ENCODE measurements around the gene NBAS.

NBAS gene

GRCh38 chr2:15579641-15580040, 18.5 kb upstream of the NBAS start:
- no peak for TF ChIP-seq CTCF (IDR thresholded peaks at IDR 0.05; ENCODE audit: insufficient read depth, low read length, poor library complexity, severe bottlenecking)
- Histone ChIP-seq H3K4me3 (replicated peaks; ENCODE audit: low read depth, low read length) (no peak overlapping the region), H3K27me3 (replicated peaks; ENCODE audit: control insufficient read depth, insufficient read depth, low read length) (no peaks in the 10 kb centered on the region), H3K36me3 (ENCODE audit: control insufficient read depth, insufficient read depth, low read length) (no peaks in the 10 kb centered on the region)
- DNase-seq (ENCODE audit: extremely low read depth, insufficient read length) = no peak

GRCh38 chr2:15577071-15577735, 16.1 kb upstream of the NBAS start:
- peak; percentile 89 for TF ChIP-seq CTCF (IDR thresholded peaks at IDR 0.05; ENCODE audit: insufficient read depth, low read length, poor library complexity, severe bottlenecking)
- peak; percentile 19 for DNase-seq (ENCODE audit: extremely low read depth, insufficient read length)
- Histone ChIP-seq H3K36me3 (ENCODE audit: control insufficient read depth, insufficient read depth, low read length) (no peaks in the 10 kb centered on the region), H3K27me3 (replicated peaks; ENCODE audit: control insufficient read depth, insufficient read depth, low read length) (no peaks in the 10 kb centered on the region), H3K4me3 (replicated peaks; ENCODE audit: low read depth, low read length) (no peak overlapping the region)

- H3K36me3 ChIP-seq (ENCODE audit: control insufficient read depth, insufficient read depth, low read length) = no peaks in the 10 kb centered on the region
- H3K4me3 ChIP-seq (replicated peaks; ENCODE audit: low read depth, low read length) = no peak overlapping the region
- DNase-seq (ENCODE audit: extremely low read depth, insufficient read length) = no peak
- TF ChIP-seq CTCF (IDR thresholded peaks at IDR 0.05; ENCODE audit: insufficient read depth, low read length, poor library complexity, severe bottlenecking) = no peak
- H3K27me3 ChIP-seq (replicated peaks; ENCODE audit: control insufficient read depth, insufficient read depth, low read length) = no peaks in the 10 kb centered on the region
These were observed 10.6 kb upstream of the NBAS start for GRCh38 chr2:15571729-15572128.

- H3K36me3 ChIP-seq (ENCODE audit: control insufficient read depth, insufficient read depth, low read length) = no peaks in the 10 kb centered on the region
- DNase-seq (ENCODE audit: extremely low read depth, insufficient read length) = no peak
- H3K4me3 ChIP-seq (replicated peaks; ENCODE audit: low read depth, low read length) = no peak overlapping the region
- H3K27me3 ChIP-seq (replicated peaks; ENCODE audit: control insufficient read depth, insufficient read depth, low read length) = no peaks in the 10 kb centered on the region
- TF ChIP-seq CTCF (IDR thresholded peaks at IDR 0.05; ENCODE audit: insufficient read depth, low read length, poor library complexity, severe bottlenecking) = no peak
These were observed 9.0 kb upstream of the NBAS start for GRCh38 chr2:15570104-15570503.

GRCh38 chr2:15568874-15569273, 7.7 kb upstream of the NBAS start:
- TF ChIP-seq CTCF (IDR thresholded peaks at IDR 0.05; ENCODE audit: insufficient read depth, low read length, poor library complexity, severe bottlenecking) = no peak
- H3K4me3 ChIP-seq (replicated peaks; ENCODE audit: low read depth, low read length) = no peak overlapping the region
- no peaks in the 10 kb centered on the region for H3K36me3 ChIP-seq (ENCODE audit: control insufficient read depth, insufficient read depth, low read length)
- no peak for DNase-seq (ENCODE audit: extremely low read depth, insufficient read length)
- no peaks in the 10 kb centered on the region for H3K27me3 ChIP-seq (replicated peaks; ENCODE audit: control insufficient read depth, insufficient read depth, low read length)

GRCh38 chr2:15566912-15567311, 5.8 kb upstream of the NBAS start:
- no peaks in the 10 kb centered on the region for H3K36me3 ChIP-seq (ENCODE audit: control insufficient read depth, insufficient read depth, low read length)
- no peak overlapping the region for H3K4me3 ChIP-seq (replicated peaks; ENCODE audit: low read depth, low read length)
- TF ChIP-seq CTCF (IDR thresholded peaks at IDR 0.05; ENCODE audit: insufficient read depth, low read length, poor library complexity, severe bottlenecking) = no peak
- no peak for DNase-seq (ENCODE audit: extremely low read depth, insufficient read length)
- H3K27me3 ChIP-seq (replicated peaks; ENCODE audit: control insufficient read depth, insufficient read depth, low read length) = no peaks in the 10 kb centered on the region
